H1 (cell line): Measurements from ENCODE around the gene NR2F6. TPM values are rescaled to one million over a fixed set of nuclear protein-coding genes. Genes with fewer than 3 reads are reported as not detected.
A peak's percentile ranks its signal among the peaks of the same experiment; 100 is the strongest.

Experiments
- ASH2L ChIP-seq: fragments of 200-600, 300-600 bp; sonication (generic); IDR thresholded peaks from one replicate; pipeline ENCODE4 v1.7.1; 2017; ENCODE audit warnings: low read length
- CEBPB ChIP-seq: IDR thresholded peaks from 2 replicates; pipeline ENCODE4 v1.6.1; 2012; ENCODE audit warnings: low read depth, low read length
- CTCF ChIP-seq, 3 experiments: IDR thresholded peaks; 1 replicate in 2 of 3; 2 replicates in 1 of 3; pipeline versions ENCODE4 v1.5.1 to v1.6.1; 2011; ENCODE audit warnings: low read length in 3 of 3, mild to moderate bottlenecking in 3 of 3, inconsistent platforms in 2 of 3, low read depth in 1 of 3, moderate library complexity in 1 of 3; ENCODE audit not compliant: insufficient read depth in 1 of 3; ENCODE audit errors: control extremely low read depth in 1 of 3
- E2F6 ChIP-seq: IDR thresholded peaks from 2 replicates; pipeline ENCODE4 v1.6.1; 2012; ENCODE audit warnings: inconsistent platforms
- GTF2F1 ChIP-seq: IDR thresholded peaks from 2 replicates; pipeline ENCODE4 v1.6.1; 2012; ENCODE audit warnings: low read depth, low read length, improper control_type of control experiment, borderline replicate concordance
- HDAC2 ChIP-seq, 2 experiments: fragments of 300-600 bp in 1 of 2; sonication (generic) in 1 of 2; IDR thresholded peaks; 2 replicates each; pipeline ENCODE4 v1.6.1; 2011 to 2012; ENCODE audit warnings: low read depth in 2 of 2, low read length in 2 of 2, mild to moderate bottlenecking in 2 of 2, moderate library complexity in 2 of 2, borderline replicate concordance in 1 of 2, inconsistent platforms in 1 of 2
- HDAC6 ChIP-seq: IDR thresholded peaks from one replicate; pipeline ENCODE4 v1.7.1; 2012; ENCODE audit warnings: low read depth, mild to moderate bottlenecking, inconsistent platforms, low read length, moderate library complexity
- JUND ChIP-seq: IDR thresholded peaks from 2 replicates; pipeline ENCODE4 v1.6.1; 2011; ENCODE audit warnings: mild to moderate bottlenecking, improper control_type of control experiment, low read length
- KDM1A ChIP-seq: fragments of 200-600, 300-600 bp; sonication (generic); IDR thresholded peaks from 2 replicates; pipeline ENCODE4 v1.7.1; 2016; ENCODE audit warnings: mild to moderate bottlenecking, low read length, borderline replicate concordance
- KDM4A ChIP-seq: IDR thresholded peaks from one replicate; pipeline ENCODE4 v1.7.1; 2012; ENCODE audit warnings: low read depth, mild to moderate bottlenecking, moderate library complexity, low read length, inconsistent platforms; ENCODE audit not compliant: severe bottlenecking
- MAX ChIP-seq: IDR thresholded peaks from 2 replicates; pipeline ENCODE4 v1.6.1; 2012; ENCODE audit warnings: inconsistent platforms
- NRF1 ChIP-seq: IDR thresholded peaks from 2 replicates; pipeline ENCODE4 v1.6.1; 2011; ENCODE audit warnings: mild to moderate bottlenecking, low read depth, low read length, improper control_type of control experiment
- POLR2A ChIP-seq, 2 experiments: IDR thresholded peaks; 1 replicate in 1 of 2; 2 replicates in 1 of 2; pipeline ENCODE4 v1.6.1; 2011; ENCODE audit warnings: low read depth in 2 of 2, low read length in 2 of 2, mild to moderate bottlenecking in 2 of 2; ENCODE audit errors: control extremely low read depth in 1 of 2
- RBBP5 ChIP-seq: IDR thresholded peaks from 2 replicates; pipeline ENCODE4 v1.7.1; 2012; ENCODE audit warnings: low read depth, mild to moderate bottlenecking, inconsistent platforms, low read length, moderate library complexity, borderline replicate concordance
- RFX5 ChIP-seq: IDR thresholded peaks from 2 replicates; pipeline ENCODE4 v1.6.1; 2011; ENCODE audit warnings: low read depth, low read length, improper control_type of control experiment, borderline replicate concordance
- RXRA ChIP-seq: IDR thresholded peaks from 2 replicates; pipeline ENCODE4 v1.6.1; 2011; ENCODE audit warnings: low read depth, mild to moderate bottlenecking, low read length, moderate library complexity; ENCODE audit not compliant: insufficient read depth
- SAP30 ChIP-seq: fragments of 300-600 bp; sonication (generic); IDR thresholded peaks from 2 replicates; pipeline ENCODE4 v1.7.1; 2012; ENCODE audit warnings: low read length, moderate library complexity, mild to moderate bottlenecking, inconsistent platforms; ENCODE audit not compliant: insufficient read depth, insufficient replicate concordance
- SP1 ChIP-seq: IDR thresholded peaks from 2 replicates; pipeline ENCODE4 v1.6.1; 2011; ENCODE audit warnings: low read depth, low read length
- SP4 ChIP-seq: IDR thresholded peaks from 2 replicates; pipeline ENCODE4 v1.6.1; 2012; ENCODE audit warnings: low read length, inconsistent platforms
- TAF7 ChIP-seq: optimal IDR thresholded peaks from 2 replicates; pipeline ENCODE3; 2011; ENCODE audit warnings: low read depth, mild to moderate bottlenecking, inconsistent platforms, low read length, moderate library complexity, borderline replicate concordance
- USF2 ChIP-seq: IDR thresholded peaks from 2 replicates; pipeline ENCODE4 v1.6.1; 2011; ENCODE audit warnings: low read length, improper control_type of control experiment
- polyA plus RNA-seq, 7 experiments: library from polyadenylated mRNA; depleted of rRNA in 3 of 7; stranded (reverse) in 5 of 7; unstranded in 2 of 7; fragments of >200 nt in 5 of 7; fragments of 200-250 nt in 2 of 7; gene quantifications; 1 replicate in 5 of 7; 2 replicates in 1 of 7; 4 replicates in 1 of 7; pipeline versions ENCODE4 v1.2.1 to v1.2.3, GENCODE V29; 2011 to 2013; ENCODE audit warnings: missing spikeins in 2 of 7, mixed read lengths in 2 of 7
- total RNA-seq: library from RNA; stranded (reverse); fragmentation: NEBNext Ultra II Directional; extraction: Animal tissue kit (Norgen Biotek cat#: 25700); gene quantifications from 2 replicates; pipeline ENCODE4 v1.2.1, GENCODE V29; 2021

NR2F6 gene
- total and polyA plus RNA-seq, 2 of the 8 experiments (the other 6 are each of a cell fraction or from before 2014, with no cell fraction given), result 99.7 to 114 TPM

- TF ChIP-seq HDAC6 (no peak), USF2 (no peak), POLR2A (IDR thresholded peaks at IDR 0.05; ENCODE audit: control extremely low read depth in 1 of 2, low read depth in 2 of 2, low read length in 2 of 2) (no peak), E2F6 (peak; percentile 62), ASH2L (no peak), SAP30 (no peak), MAX (peak; percentile 88), RBBP5 (no peak), GTF2F1 (peak; percentile 70; the same call in 1 of the 2 replicates), CTCF (IDR thresholded peaks at IDR 0.05; ENCODE audit: control extremely low read depth in 1 of 3, insufficient read depth in 1 of 3, low read depth in 1 of 3, low read length in 3 of 3) (peak; percentile 81 to 98 (median 94)), RXRA (no peak), CEBPB (no peak), JUND (no peak), SP4 (no peak), HDAC2 (IDR thresholded peaks at IDR 0.05; ENCODE audit: borderline replicate concordance in 1 of 2, low read depth in 2 of 2, low read length in 2 of 2) (no peak), NRF1 (no peak), KDM4A (no peak), RFX5 (no peak), KDM1A (no peak), TAF7 (no peak), SP1 (peak; percentile 35; the same call in 1 of the 2 replicates)
Measured at GRCh38 chr19:17260842-17261325, 15.2 kb upstream of the NR2F6 start (continued).
